GM18505 (cell line): ENCODE data around the gene DND1.
A peak's percentile ranks its signal among the peaks of the same experiment; 100 is the strongest.
"Not testable (repeated sequence)": the region's sequence is repeated elsewhere in the genome, so short reads cannot be mapped to it uniquely, and the experiment has no call there.

Experiments
- ATAC-seq: cut with Tn5 transposase; IDR thresholded peaks from one replicate; pipeline ENCODE4 v1.9.1; 2021; ENCODE audit not compliant: unreplicated experiment
- POLR2A ChIP-seq: IDR thresholded peaks from 4 replicates; pipeline ENCODE4 v1.6.1; 2011; ENCODE audit warnings: borderline replicate concordance; ENCODE audit not compliant: insufficient read depth, insufficient read length; ENCODE audit errors: extremely low read depth

Gene DND1

DNA sequence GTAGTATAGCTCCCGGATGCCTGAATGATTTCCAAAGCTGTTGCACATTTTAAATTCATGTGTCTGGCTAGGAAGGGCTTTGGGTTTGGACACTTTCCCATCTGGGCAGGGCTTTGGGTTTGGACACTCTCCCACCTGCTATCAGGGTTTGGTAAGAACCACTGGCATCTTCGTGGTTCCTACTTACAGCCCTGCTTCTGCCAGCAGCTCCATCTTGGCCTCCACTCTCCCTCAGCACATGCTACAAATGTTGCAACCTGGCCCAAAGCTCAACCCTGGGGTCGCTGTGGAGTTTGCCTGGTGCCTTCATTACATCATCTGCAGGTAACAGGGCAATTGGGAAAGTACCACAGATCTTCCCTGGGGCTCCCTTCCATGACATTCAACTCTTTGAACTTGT lies 30.7 kb downstream of the DND1 start:
- ATAC-seq = no peak
- TF ChIP-seq POLR2A = no peak

DNA sequence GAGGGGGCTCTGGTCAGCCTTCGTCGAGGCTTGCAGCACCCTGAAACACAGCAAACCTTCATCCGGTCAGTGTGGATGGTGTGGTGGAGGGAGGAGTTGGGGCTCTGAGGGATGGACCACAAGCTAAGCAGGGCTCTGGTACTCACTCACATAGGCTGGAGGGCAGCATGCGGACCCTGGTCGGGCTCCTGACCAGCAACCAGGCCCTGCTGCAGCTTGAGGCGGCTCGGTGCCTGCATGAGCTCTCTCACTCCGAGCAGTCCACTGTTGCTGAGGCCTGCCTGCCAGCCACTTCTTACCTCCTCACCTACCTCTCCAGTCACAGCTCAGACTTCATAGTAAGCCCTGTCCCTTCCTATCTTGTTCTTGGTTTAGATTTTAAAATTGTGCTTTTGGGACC lies 31.7 kb downstream of the DND1 start:
- no peak for ATAC-seq
- TF ChIP-seq POLR2A = no peak

DNA sequence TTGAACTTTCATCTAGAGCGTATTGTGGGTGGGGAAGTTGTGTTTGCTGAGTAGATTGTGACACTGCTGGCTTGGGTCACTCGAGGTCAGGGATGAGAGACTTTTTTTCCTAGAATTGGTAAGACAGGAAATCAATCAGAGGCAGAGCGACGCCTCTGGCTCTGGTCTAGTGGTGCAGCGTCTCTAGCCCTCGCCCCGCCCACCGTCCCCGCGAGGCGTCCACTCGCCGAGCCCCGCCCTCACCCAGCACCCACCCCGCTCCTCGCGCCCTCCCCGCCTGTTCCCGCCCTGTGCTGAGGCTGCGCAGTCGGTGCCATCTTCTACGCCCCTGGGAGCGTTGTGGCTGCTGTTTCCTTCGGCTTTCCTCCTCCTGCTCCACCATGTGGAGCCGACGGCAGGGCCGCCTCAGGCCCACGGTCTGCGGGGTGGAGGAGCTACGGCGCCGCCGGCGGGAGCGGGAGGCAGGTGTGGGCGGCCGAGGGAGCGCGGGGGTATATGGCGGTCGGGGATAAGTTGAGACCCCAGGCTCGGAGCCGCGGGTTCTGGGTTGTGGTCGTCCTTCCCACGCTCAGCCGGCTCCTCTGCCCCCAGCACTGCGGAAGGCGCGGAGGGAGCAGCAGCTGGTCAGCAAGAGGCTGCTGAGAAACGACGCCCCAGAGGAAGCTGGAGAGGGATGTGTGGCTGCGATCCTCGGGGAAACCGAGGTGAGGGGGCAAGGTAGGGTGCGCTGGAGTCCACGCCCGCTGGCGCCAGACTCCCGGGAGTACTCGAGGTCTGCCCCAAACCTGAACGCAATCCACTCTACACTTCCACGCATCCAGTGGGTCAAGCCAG lies 34.0 kb downstream of the DND1 start, which contains the start of gene TMCO6:
TSS of gene TMCO6 (plus strand) at position 304 of the 834 bp plus-strand sequence. CDS start at position 381, 77 bp downstream.
- TF ChIP-seq POLR2A = peak; percentile 81
- ATAC-seq = peak; percentile 95

DNA sequence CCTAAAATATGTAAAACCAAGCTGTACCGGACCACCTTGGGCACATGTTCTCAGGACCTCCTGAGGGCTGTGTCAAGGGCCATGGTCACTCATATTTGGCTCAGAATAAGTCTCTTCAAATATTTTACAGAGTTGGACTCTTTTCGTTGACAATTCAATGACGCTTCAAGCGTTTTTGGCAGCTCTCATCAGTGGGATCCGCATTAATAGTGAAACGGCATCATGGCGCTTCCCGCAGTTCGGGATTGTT lies 34.6 kb downstream of the DND1 start:
- not testable (repeated sequence) for ATAC-seq

DNA sequence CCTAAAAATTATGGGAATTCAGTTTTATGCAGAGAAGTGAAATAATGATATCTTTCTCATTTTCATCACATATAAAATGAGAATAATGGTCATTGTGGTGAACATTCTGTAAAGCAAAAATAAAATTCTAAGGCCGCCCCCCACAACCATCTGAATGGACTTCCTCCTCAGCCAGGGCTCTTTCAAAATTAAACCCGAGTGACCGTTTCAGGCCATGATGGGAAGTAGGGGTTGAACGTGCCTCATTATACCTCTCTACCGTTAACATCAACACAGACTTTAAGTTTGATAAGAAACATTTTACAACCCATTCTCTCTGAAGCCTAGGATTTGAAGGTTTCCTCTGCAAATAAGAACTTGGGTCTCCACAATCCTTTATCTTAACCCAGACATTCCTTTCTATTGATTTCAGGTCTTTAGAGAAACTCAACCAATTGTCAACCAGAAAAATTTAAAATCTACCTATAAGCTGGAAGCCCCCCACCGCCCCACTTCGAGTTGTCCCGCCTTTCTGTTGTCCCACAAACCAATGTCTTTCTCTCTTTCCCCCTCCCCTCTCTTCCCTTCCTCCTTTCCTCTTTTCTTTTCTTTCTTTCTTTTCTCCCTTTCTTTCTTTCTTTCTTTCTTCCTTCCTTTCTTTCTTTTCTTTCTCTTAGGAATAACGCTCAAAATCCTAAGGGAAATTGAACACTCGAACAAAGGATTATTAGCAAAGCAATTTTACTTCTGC lies 35.8 kb downstream of the DND1 start:
- ATAC-seq = no peak

DNA sequence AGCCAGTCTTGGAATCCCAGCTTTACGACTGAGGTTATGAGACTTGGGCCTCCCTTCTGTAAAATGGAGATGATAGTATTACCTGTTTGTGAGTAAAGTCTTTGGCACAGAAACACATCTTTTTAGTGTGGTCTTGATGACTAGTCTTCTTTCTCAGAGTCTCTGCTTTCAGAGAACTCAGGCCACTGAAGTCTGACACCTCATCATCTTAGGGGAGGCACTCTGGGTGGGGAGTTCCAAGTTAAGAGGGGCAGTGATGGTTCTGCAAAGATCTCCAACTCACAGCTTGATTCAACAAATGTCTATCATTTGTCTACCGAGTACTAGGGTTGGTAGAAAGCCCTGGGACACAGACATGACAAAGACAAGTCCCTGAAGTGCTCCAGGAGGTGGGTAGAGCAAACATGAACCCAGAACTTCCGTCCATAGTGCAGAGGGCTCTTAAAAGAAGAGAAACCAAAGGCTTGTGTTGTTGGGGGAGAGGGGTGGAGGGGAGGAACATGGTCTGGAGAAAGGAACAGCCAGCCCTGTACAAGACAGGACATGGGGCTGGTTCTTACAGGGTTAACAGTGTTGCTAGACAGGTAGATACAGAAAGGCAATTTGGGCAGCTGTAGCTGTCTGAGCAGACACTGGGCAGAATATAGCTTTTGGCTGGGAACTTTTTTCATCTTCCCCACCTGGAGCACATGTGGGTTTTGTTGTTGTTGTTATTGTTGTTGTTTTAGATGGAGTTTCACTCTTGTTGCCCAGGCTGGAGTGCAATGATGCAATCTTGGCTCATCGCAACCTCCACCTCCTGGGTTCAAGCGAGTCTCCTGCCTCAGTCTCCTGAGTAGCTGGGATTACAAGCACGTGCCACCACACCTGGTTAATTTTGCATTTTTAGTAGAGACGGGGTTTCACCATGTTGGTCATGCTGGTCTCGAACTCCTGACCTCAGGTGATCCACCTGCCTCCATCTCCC lies 37.8 kb downstream of the DND1 start:
- no peak for ATAC-seq
- TF ChIP-seq POLR2A = no peak

More for the DNA sequence above, 35.8 kb downstream of the DND1 start:
- no peak for TF ChIP-seq POLR2A

DNA sequence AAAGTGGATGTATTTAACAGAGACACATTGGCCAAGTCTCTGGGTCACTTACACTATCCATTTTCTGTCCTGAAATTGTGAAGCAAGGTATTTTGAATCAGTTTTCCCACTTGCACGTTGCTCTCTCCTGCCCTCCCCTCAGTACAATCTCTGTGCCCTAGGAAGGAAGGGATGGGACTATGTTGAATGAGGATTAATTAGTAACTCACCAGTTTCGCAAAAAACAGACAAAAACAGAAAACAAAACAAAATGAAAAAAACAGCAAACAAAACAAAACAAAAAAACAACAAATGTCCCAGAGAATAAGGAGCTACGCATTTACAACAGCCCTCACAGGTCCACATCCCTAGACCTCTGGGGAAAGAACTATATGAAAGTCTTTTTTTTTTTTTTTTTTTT lies 39.3 kb downstream of the DND1 start:
- TF ChIP-seq POLR2A = no peak
- no peak for ATAC-seq

DNA sequence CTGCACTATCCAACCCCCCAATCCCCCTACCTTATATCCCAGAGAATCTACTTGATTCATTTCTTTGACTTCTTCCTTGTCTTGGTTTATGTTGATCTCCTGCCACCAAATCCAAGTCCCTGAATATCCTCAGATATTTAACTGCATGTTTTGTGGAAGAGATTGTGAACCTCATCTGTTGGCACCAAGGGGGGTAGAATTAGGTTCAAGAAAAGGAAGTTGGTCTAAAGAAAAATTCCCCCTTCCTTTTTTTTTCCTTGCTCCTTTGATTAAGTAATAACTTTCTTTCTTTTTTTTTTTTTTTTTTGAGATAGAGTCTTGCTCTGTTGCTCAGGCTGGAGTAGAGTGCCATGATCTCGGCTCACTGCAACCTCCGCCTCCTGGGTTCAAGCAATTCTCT lies 39.9 kb downstream of the DND1 start:
- ATAC-seq = no peak
- no peak for TF ChIP-seq POLR2A

DNA sequence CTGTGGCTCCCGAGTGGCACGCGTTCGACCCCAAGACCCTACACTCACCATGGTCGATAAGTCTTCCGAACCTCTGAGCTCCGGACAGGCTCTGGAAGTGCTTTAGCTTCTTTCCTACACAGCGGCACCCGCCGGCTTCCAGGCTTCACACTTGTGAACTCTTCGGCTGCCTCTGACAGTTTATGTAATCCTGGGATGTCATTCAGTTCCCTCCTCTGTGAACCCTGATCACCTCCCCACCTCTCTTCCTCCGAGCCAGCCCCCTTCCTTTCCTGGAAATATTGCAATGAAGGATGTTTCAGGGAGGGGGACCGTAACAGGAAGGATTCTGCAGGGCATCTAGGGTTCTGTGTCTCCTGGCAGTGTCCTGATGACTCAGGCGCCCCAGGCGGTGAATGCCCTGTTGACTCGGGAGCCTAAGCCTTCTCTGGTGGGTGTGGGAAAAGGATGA lies 40.3 kb downstream of the DND1 start, which contains the start of gene CD14:
TSS of gene CD14 (minus strand) at position 155 of the 451 bp plus-strand sequence. CDS start at position 51, 104 bp downstream.
- ATAC-seq = no peak
- TF ChIP-seq POLR2A = no peak

DNA sequence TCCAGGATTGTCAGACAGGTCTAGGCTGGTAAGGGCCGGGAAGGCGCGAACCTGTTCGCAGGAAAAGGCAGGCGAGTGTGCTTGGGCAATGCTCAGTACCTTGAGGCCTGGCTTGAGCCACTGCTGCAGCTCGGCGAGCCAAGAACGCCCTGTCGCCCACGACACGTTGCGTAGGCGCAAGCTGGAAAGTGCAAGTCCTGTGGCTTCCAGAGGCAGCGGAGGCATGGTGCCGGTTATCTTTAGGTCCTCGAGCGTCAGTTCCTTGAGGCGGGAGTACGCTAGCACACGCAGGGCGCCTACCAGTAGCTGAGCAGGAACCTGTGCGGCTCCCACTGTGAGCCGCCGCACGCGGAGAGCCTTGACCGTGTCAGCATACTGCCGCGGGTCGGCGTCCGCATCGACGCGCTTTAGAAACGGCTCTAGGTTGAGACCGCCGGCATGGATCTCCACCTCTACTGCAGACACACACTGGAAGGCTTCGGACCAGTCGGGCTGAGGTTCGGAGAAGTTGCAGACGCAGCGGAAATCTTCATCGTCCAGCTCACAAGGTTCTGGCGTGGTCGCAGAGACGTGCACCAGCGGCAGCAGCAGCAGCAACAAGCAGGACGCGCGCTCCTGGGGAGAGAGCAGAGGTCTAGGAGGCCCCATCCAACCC lies 40.9 kb downstream of the DND1 start:
- TF ChIP-seq POLR2A = no peak
- ATAC-seq = peak; percentile 49

DNA sequence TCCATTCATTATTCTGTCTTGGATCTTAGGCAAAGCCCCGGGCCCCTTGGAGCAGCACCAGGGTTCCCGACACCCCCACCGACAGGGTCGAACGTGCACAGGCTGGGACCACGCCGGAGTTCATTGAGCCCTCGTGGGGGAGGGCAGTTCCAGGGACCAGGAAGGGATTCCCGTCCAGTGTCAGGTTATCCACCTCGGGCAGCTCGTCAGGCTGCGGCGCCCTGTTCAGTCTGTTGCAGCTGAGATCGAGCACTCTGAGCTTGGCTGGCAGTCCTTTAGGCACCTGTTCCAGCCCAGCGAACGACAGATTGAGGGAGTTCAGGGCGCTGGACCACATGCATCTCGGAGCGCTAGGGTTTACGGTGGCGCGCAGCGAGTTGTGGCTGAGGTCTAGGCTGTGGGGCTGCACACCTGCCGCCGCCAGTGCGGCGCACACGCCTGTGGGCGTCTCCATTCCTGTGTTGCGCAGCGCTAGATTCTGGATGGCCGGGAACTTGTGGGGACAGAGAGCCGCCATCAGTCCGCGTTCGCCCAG lies 41.5 kb downstream of the DND1 start:
- no peak for TF ChIP-seq POLR2A
- ATAC-seq = peak; percentile 39

DNA sequence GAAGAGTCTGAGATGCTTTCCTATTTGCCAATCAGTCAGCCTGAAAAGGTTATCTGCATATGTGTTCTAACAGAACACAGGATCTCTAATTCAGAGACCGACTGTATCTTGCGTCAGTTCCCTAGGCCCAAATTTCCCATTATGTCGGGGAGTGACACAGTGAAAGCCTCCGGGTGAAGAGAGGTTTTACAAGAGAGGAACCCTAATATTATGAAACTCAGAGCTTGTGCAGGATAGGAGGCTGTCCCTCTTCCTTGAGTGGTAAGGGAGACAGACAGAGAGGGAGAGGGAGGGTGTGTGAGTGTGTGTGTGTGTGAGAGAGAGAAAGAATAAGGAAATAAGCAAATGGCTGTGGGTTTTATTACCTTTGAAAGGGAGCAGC lies 42.3 kb downstream of the DND1 start:
- no peak for TF ChIP-seq POLR2A
- ATAC-seq = no peak
